Pancreas (tissue), 10 donors: ENCODE measurements around the gene LIMS2. TPM values are rescaled to one million over a fixed set of nuclear protein-coding genes. Genes with fewer than 3 reads are reported as not detected.

Source experiments
- ATAC-seq, 4 donors: fragments of 200-7000 bp; cut with Tn5 transposase; one replicate each; pipeline versions ENCODE4 v1.8.0 to v1.9.1; 2020; ENCODE audit warnings: mild to moderate bottlenecking in 4 of 4, moderate library complexity in 4 of 4
- DNase-seq, 6 donors: peaks; one replicate each; pipeline ENCODE4 v3.0.0-alpha.2; 2020
- FAIRE-seq: peaks from 2 replicates; lab custom pipeline; 2012; peaks lifted over from hg19 to GRCh38; lab: Jason Lieb, UNC
- H3K27ac ChIP-seq, 4 donors: fragments of 200-600 bp; sonication (generic); 1 replicate in 3 of 4; 2 replicates in 1 of 4; pipeline versions ENCODE4 v1.5.0 to v1.8.0; 2020
- H3K27me3 ChIP-seq, 4 donors: fragments of 200-600 bp; one replicate each; pipeline ENCODE4 v1.8.0; 2021
- H3K36me3 ChIP-seq, 3 donors: fragments of 200-600 bp; sonication (generic) in 1 of 3; one replicate each; pipeline versions ENCODE4 v1.5.0 to v1.8.0; 2020 to 2021
- H3K4me1 ChIP-seq, 3 donors: fragments of 200-600 bp; one replicate each; pipeline ENCODE4 v1.8.0; 2021
- H3K4me3 ChIP-seq, 4 donors: fragments of 200-600 bp; sonication (generic) in 2 of 4; one replicate each; pipeline versions ENCODE4 v1.5.0 to v1.8.0; 2020 to 2021
- H3K9me3 ChIP-seq, 4 donors: fragments of 200-600 bp; one replicate each; pipeline ENCODE4 v1.8.0; 2021
- CTCF ChIP-seq, 4 donors: fragments of 200-600 bp; sonication (generic) in 3 of 4; IDR thresholded peaks; one replicate each; pipeline versions ENCODE4 v1.5.0 to v1.8.0; 2021; ENCODE audit warnings: antibody characterized with exemption in 4 of 4
- WGBS, 2 donors: extraction: QIAGEN DNeasy Blood & Tissue Kit; methylation state at CpG; one replicate each; pipeline ENCODE4 v1.1.7; 2013; 5-methylcytosine and 5-hydroxymethylcytosine counted together
- intact Hi-C, 3 donors: fragments of 100-400 bp; cut with DNase I; formaldehyde crosslinking; loops; one replicate each; pipeline versions ENCODE4 v1.11.1 to v1.14.2; 2022
- polyA plus RNA-seq, 2 donors: library from polyadenylated mRNA; stranded (reverse); fragments of 200-250 nt; gene quantifications; one replicate each; pipeline ENCODE4 v1.2.3, GENCODE V29; 2013
- total RNA-seq, 6 donors: library from RNA; stranded (reverse); fragmentation: NEBNext Ultra II Directional in 4 of 6; extraction: Animal tissue kit (Norgen Biotek cat#: 25700) in 4 of 6; gene quantifications; one replicate each; pipeline versions ENCODE4 v1.2.1 to v1.2.4, GENCODE V29; 2021 to 2023
- donor health status: healthy with polysubstance abuse.
- donor health status: DM: no; HTN: no; CAD: no; lungs with moderate emphysema.
- donor health status: DM: no; HTN: no; CAD: no.
- donor health status: control.
- donor health status: control.
- donor health status: Bipolar disorder and iron deficiency.
- donor health status: DM: yes; HTN: yes; CAD: no.
- donor health status: DM: no; HTN: no; CAD: no.
- donor health status: DM: no; HTN: no; CAD: no.
- donor health status: DM: yes; HTN: yes; CAD: no.

LIMS2 gene
- total and polyA plus RNA-seq, 8 donors: 2.2 to 139 (median 5.2) TPM

- DNase-seq (peak in 2 of 6 donors; percentile 3 to 16), FAIRE-seq (no peak), ATAC-seq (no peak)
- H3K36me3 ChIP-seq: no peaks in the 10 kb centered on the region
- intact Hi-C loops: no loop called here
- H3K27me3 ChIP-seq: no peaks in the 10 kb centered on the region
- H3K4me3 ChIP-seq: no peak overlapping the region
- WGBS, 2 donors: 74 to 80% methylated on average over 15 to 17 of the region's 17 CpGs
- H3K4me1 ChIP-seq: no peaks in the 10 kb centered on the region
- H3K9me3 ChIP-seq: no peaks in the 10 kb centered on the region
- no peak overlapping the region for H3K27ac ChIP-seq
- TF ChIP-seq CTCF (IDR thresholded peaks at IDR 0.05): no peak
Measured at GRCh38 chr2:127597046-127597983, 78.0 kb downstream of the LIMS2 start.

- TF ChIP-seq CTCF (IDR thresholded peaks at IDR 0.05): no peak
- H3K9me3 ChIP-seq: no peaks in the 10 kb centered on the region
- H3K4me3 ChIP-seq: no peak overlapping the region
- peak in 2 of 6 donors; percentile 5 to 39 for DNase-seq
- FAIRE-seq: no peak
- WGBS, 2 donors: 86 to 91% methylated on average over 14 of the region's 14 CpGs
- no peaks in the 10 kb centered on the region for H3K36me3 ChIP-seq
- intact Hi-C loops: no loop called here
- H3K27ac ChIP-seq: no peak overlapping the region
- no peak for ATAC-seq
- H3K27me3 ChIP-seq: no peaks in the 10 kb centered on the region
- H3K4me1 ChIP-seq: no peaks in the 10 kb centered on the region
Measured at GRCh38 chr2:127596311-127597045, 78.9 kb downstream of the LIMS2 start.

GRCh38 chr2:127594116-127594591 is 81.2 kb downstream of the LIMS2 start:
- Histone ChIP-seq H3K27me3 (no peaks in the 10 kb centered on the region), H3K4me3 (no peak overlapping the region), H3K36me3 (no peaks in the 10 kb centered on the region), H3K27ac (no peak overlapping the region), H3K9me3 (no peaks in the 10 kb centered on the region), H3K4me1 (no peaks in the 10 kb centered on the region)
- 81 to 87% methylated on average over 10 of the region's 10 CpGs for WGBS, 2 donors
- intact Hi-C loops: no loop called here
- DNase-seq (peak in 1 of 6 donors; percentile 2), FAIRE-seq (no peak), ATAC-seq (no peak)
- TF ChIP-seq CTCF (IDR thresholded peaks at IDR 0.05): no peak

- TF ChIP-seq CTCF (IDR thresholded peaks at IDR 0.05): no peak
- Histone ChIP-seq H3K9me3 (no peaks in the 10 kb centered on the region), H3K36me3 (no peaks in the 10 kb centered on the region), H3K4me3 (no peak overlapping the region), H3K27ac (no peak overlapping the region), H3K4me1 (no peaks in the 10 kb centered on the region), H3K27me3 (no peaks in the 10 kb centered on the region)
- intact Hi-C loops: no loop called here
- DNase-seq (peak in 2 of 6 donors; percentile 9 to 45), ATAC-seq (no peak), FAIRE-seq (no peak)
- 75 to 78% methylated on average over 27 of the region's 27 CpGs for WGBS, 2 donors
Measured at GRCh38 chr2:127593228-127594115, 81.9 kb downstream of the LIMS2 start.
